Aorta (tissue), 5 donors: ENCODE measurements around the gene PTTG2. TPM values are rescaled to one million over a fixed set of nuclear protein-coding genes. Genes with fewer than 3 reads are reported as not detected.

Experiments
- ATAC-seq: fragments of 200-7000 bp; cut with Tn5 transposase; one replicate; pipeline ENCODE4 v1.9.1; 2022; ENCODE audit warnings: moderate library complexity; ENCODE audit not compliant: low FRiP score
- DNase-seq, 2 donors: peaks; one replicate each; pipeline ENCODE4 v3.0.0-alpha.2; 2020
- H3K27ac ChIP-seq, 2 donors: one replicate each; pipeline ENCODE4 v1.5.1; 2013; ENCODE audit warnings: low read length in 2 of 2, mild to moderate bottlenecking in 2 of 2, moderate library complexity in 2 of 2, control low read depth in 1 of 2, inconsistent platforms in 1 of 2, low read depth in 1 of 2
- H3K27me3 ChIP-seq, 2 donors: one replicate each; pipeline ENCODE4 v1.6.1; 2013; ENCODE audit warnings: control low read depth in 1 of 2, low read length in 1 of 2, mild to moderate bottlenecking in 1 of 2, moderate library complexity in 1 of 2; ENCODE audit not compliant: insufficient read depth in 2 of 2, control insufficient read depth in 1 of 2
- H3K36me3 ChIP-seq, 2 donors: one replicate each; pipeline ENCODE4 v1.6.1; 2013; ENCODE audit warnings: control low read depth in 1 of 2, low read length in 1 of 2, mild to moderate bottlenecking in 1 of 2; ENCODE audit not compliant: insufficient read depth in 2 of 2, control insufficient read depth in 1 of 2
- H3K4me1 ChIP-seq, 2 donors: one replicate each; pipeline ENCODE4 v1.6.1; 2013; ENCODE audit warnings: low read length in 2 of 2, control low read depth in 1 of 2, mild to moderate bottlenecking in 1 of 2, moderate library complexity in 1 of 2; ENCODE audit not compliant: insufficient read depth in 2 of 2, control insufficient read depth in 1 of 2
- H3K4me3 ChIP-seq, 2 donors: one replicate each; pipeline ENCODE4 v1.5.1; 2013; ENCODE audit warnings: low read length in 2 of 2, control low read depth in 1 of 2, mild to moderate bottlenecking in 1 of 2
- H3K9me3 ChIP-seq: one replicate; pipeline ENCODE4 v1.6.1; 2013; ENCODE audit warnings: mild to moderate bottlenecking, low read length; ENCODE audit not compliant: control insufficient read depth
- WGBS, 2 donors: extraction: QIAGEN DNeasy Blood & Tissue Kit; methylation state at CpG; one replicate each; pipeline ENCODE4 v1.1.7; 2013; 5-methylcytosine and 5-hydroxymethylcytosine counted together
- intact Hi-C, 2 donors: fragments of 100-400 bp; cut with DNase I; formaldehyde crosslinking; loops; one replicate each; pipeline versions ENCODE4 v1.14.2 to v1.15.0; 2022
- polyA plus RNA-seq, 2 donors: library from polyadenylated mRNA; stranded (reverse); fragments of 200-250 nt; gene quantifications; one replicate each; pipeline ENCODE4 v1.2.3, GENCODE V29; 2013
- total RNA-seq, 2 donors: library from RNA; stranded (reverse); fragmentation: NEBNext Ultra II Directional; extraction: Animal tissue kit (Norgen Biotek cat#: 25700); gene quantifications; one replicate each; pipeline ENCODE4 v1.2.1, GENCODE V29; 2021
- donor health status: healthy with polysubstance abuse.
- donor health status: Bipolar disorder and iron deficiency.
- donor health status: DM: no; HTN: no; CAD: no.
- donor health status: DM: no; HTN: no; CAD: no.
- donor health status: DM: yes; HTN: yes; CAD: no.

Gene PTTG2
- total and polyA plus RNA-seq, 4 donors: 0.79 to 5.9 (median 4.1) TPM; not detected in 1

DNA sequence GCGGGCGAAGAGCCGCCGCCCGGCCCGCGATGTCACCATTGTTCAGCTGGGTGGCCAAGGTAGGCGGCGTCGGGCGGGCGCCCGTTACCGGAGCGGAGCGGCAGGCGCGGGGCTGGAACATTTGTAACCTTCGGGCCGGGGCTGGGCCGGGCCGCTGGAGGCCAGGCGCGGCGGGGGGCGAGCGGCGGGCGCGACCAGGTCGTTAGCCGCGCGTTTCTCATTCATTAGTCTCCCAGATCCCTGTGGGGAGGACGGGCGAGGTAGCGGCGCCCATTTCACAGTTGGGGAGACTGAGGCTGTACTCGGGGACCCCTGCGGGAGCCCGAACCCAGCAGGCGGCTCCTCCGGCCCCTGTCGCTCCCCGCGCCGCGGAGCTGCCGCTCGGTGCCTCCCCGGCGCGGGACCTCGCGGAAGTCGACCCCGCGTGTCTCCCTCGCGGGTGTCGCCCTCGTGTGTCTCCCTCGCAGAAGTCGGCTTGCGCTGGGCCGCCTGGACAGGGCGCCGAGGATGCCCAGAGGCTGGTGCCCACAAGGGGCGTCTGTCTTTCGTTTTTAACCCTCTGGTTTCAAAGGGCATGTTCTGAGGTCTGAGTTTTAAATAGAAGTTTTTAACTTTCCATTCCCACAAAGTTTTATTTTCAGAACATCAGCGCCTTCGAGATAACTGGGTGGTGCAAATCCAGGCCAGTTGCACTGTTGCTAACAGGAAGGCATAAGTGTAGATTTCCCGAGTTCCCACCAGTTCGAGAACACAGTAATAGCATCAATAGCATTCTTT, 17.5 kb downstream of the PTTG2 start:
- peak; percentile 89 to 94 for DNase-seq
- Histone ChIP-seq H3K9me3 (no peaks in the 10 kb centered on the region), H3K4me3 (peak overlapping the region; percentile 61 to 91), H3K27me3 (no peaks in the 10 kb centered on the region), H3K27ac (peak overlapping the region; percentile 96 to 97), H3K4me1 (peaks cover 6 to 7% of the 10 kb centered on the region in 2 donors), H3K36me3 (no peaks in the 10 kb centered on the region)
- 0% methylated on average over 53 to 74 of the region's 74 CpGs for WGBS, 2 donors
- ATAC-seq: peak; percentile 92
- intact Hi-C loops: loop anchor here (5.0 kb wide), 4 partner anchors 35 to 150 kb away; partner anchors contain the start of genes PGM2 (in 2 of the 2) and TBC1D1 (in 1 of the 2)

DNA sequence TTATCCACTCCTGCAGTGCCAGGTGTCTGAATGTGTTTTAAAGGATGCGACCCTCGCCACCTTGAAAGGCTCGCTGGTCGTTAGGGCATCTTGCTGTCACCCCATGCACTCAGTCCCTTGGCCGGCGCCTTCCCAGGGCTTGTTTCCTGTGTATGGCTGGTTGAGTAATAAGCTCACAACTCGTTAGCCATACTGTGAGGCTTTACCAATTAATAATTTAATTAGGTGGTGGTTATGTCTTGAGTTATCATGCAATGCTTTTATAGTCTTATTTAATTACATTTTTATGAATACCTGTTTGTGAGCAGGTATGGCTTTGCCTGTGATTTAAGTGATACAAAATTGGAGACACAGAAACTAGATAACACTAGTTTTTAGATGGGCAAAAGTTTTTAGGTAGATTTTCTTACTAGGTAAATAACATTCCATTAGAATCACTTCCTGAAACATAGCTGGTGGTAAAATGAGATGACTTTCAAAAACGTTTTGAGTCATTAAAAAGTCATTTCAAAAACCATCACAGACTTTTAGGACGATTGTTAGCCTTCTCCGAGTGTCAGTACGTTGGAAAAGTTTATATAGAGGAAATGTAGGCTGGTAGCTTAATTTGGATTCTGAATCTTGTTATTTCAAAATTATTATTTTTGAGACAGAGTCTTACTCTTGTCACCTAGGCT, 18.2 kb downstream of the PTTG2 start:
- ATAC-seq (peak; percentile 35), DNase-seq (peak in 1 of 2 donors; percentile 59)
- intact Hi-C loops: loop anchor here (5.0 kb wide), 4 partner anchors 34 to 151 kb away; partner anchors contain the start of genes PGM2 (in 2 of the 2) and TBC1D1 (in 1 of the 2)
- Histone ChIP-seq H3K36me3 (no peaks in the 10 kb centered on the region), H3K27ac (peak overlapping the region; percentile 30 to 88), H3K27me3 (no peaks in the 10 kb centered on the region), H3K9me3 (no peaks in the 10 kb centered on the region), H3K4me3 (peak overlapping the region; percentile 52 to 91), H3K4me1 (peaks cover 3 to 7% of the 10 kb centered on the region in 2 donors)
- WGBS, 2 donors: 2 to 3% methylated on average over 11 of the region's 11 CpGs

GRCh38 chr4:37980246-37980645, 20.0 kb downstream of the PTTG2 start:
- no peaks in the 10 kb centered on the region for H3K9me3 ChIP-seq
- H3K4me1 ChIP-seq: peaks cover 3% of the 10 kb centered on the region in 2 donors
- H3K4me3 ChIP-seq: no peak overlapping the region
- no peaks in the 10 kb centered on the region for H3K27me3 ChIP-seq
- H3K27ac ChIP-seq: no peak overlapping the region
- 76 to 77% methylated on average over 1 of the region's 1 CpG for WGBS, 2 donors
- intact Hi-C loops: no loop called here
- no peak for DNase-seq
- no peaks in the 10 kb centered on the region for H3K36me3 ChIP-seq
- ATAC-seq: no peak

- no peak for DNase-seq
- WGBS, 2 donors: 28 to 31% methylated on average over 4 of the region's 4 CpGs
- H3K27me3 ChIP-seq: no peaks in the 10 kb centered on the region
- no peaks in the 10 kb centered on the region for H3K9me3 ChIP-seq
- H3K4me3 ChIP-seq: no peak overlapping the region
- no peaks in the 10 kb centered on the region for H3K36me3 ChIP-seq
- peak overlapping the region; percentile 14 to 67 for H3K27ac ChIP-seq
- H3K4me1 ChIP-seq: peaks cover 3 to 5% of the 10 kb centered on the region in 2 donors
- intact Hi-C loops: no loop called here
- no peak for ATAC-seq
These were observed 21.2 kb downstream of the PTTG2 start for GRCh38 chr4:37981425-37981824.

- WGBS, 2 donors: 17 to 22% methylated on average over 7 of the region's 7 CpGs
- Histone ChIP-seq H3K36me3 (no peaks in the 10 kb centered on the region), H3K27me3 (no peaks in the 10 kb centered on the region), H3K27ac (peak overlapping the region; percentile 14 to 67), H3K9me3 (no peaks in the 10 kb centered on the region), H3K4me1 (peaks cover 3 to 5% of the 10 kb centered on the region in 2 donors), H3K4me3 (no peak overlapping the region)
- no peak for ATAC-seq
- no peak for DNase-seq
- intact Hi-C loops: loop anchor here in 1 of 2 donors (2.0 kb wide), 1 partner anchor 53 kb away; no protein-coding TSS in a partner anchor
These were observed 21.9 kb downstream of the PTTG2 start for GRCh38 chr4:37981844-37982720.

DNA sequence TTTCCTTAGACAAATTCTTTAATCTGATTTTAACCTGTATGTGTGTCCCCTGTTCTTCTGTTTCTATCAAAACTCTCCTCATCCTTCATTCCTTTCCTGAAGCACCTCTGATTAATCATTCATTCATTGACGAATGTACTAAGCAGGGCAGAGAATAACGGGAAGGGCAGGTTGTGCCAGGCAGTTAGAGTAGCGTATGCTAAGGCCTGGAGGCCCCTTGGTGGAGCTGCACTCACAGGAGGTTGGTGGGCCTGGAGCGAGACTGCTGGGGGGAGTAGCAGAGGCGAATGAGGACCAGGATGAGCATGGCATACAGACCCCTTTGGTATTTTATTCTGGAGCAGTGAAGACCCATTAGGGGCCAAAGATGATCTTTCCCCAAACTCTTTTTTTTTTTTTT, 22.5 kb downstream of the PTTG2 start:
- Histone ChIP-seq H3K36me3 (no peaks in the 10 kb centered on the region), H3K27me3 (no peaks in the 10 kb centered on the region), H3K27ac (peak overlapping the region in 1 of 2 donors; percentile 76), H3K4me1 (peaks cover 3 to 5% of the 10 kb centered on the region in 2 donors), H3K9me3 (no peaks in the 10 kb centered on the region), H3K4me3 (no peak overlapping the region)
- WGBS, 2 donors: 38 to 42% methylated on average over 5 of the region's 5 CpGs
- no peak for DNase-seq
- no peak for ATAC-seq
- intact Hi-C loops: loop anchor here in 1 of 2 donors (2.0 kb wide), 1 partner anchor 52 kb away; no protein-coding TSS in a partner anchor

DNA sequence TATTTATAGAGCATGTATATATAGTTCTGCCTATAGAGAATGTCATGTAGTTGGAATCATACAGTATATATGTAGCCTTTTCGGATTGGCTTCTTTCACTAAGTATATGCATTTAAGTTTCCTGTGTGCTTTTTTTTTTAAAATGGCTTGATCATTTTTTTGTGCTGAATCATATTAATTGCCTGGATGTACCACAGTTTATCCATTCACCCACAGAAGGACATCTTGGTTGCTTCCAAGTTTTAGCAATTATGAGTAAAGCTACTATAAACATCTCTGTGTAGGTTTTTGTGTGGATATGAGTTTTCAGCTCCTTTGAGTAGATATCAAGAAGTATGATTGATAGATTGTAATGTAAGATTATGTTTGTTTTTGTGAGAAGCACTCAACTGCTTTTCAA, 23.8 kb downstream of the PTTG2 start:
- ATAC-seq (no peak), DNase-seq (no peak)
- Histone ChIP-seq H3K4me3 (no peak overlapping the region), H3K27ac (no peak overlapping the region), H3K27me3 (no peaks in the 10 kb centered on the region), H3K36me3 (no peaks in the 10 kb centered on the region), H3K9me3 (no peaks in the 10 kb centered on the region), H3K4me1 (peaks cover 5 to 7% of the 10 kb centered on the region in 2 donors)
- 93 to 94% methylated on average over 1 of the region's 1 CpG for WGBS, 2 donors
- intact Hi-C loops: loop anchor here in 1 of 2 donors (2.0 kb wide), 1 partner anchor 51 kb away; no protein-coding TSS in a partner anchor

GRCh38 chr4:37985730-37986275, 25.6 kb downstream of the PTTG2 start:
- 70 to 87% methylated on average over 3 of the region's 3 CpGs for WGBS, 2 donors
- Histone ChIP-seq H3K4me1 (peaks cover 5 to 12% of the 10 kb centered on the region in 2 donors), H3K4me3 (no peak overlapping the region), H3K9me3 (no peaks in the 10 kb centered on the region), H3K27me3 (no peaks in the 10 kb centered on the region), H3K27ac (no peak overlapping the region), H3K36me3 (no peaks in the 10 kb centered on the region)
- no peak for DNase-seq
- no peak for ATAC-seq
- intact Hi-C loops: no loop called here
